ENCODE results near the gene ATP10A.

ATP10A gene

GRCh38 chr15:25864966-25865365 lies 1.8 kb upstream of the ATP10A start:
- TF ChIP-seq CTCF (IDR thresholded peaks at IDR 0.05; ENCODE audit: borderline replicate concordance, insufficient read depth, low read depth, low read length) = no peak
- no peak overlapping the region for H3K4me3 ChIP-seq (ENCODE audit: low read depth, low read length)

DNA sequence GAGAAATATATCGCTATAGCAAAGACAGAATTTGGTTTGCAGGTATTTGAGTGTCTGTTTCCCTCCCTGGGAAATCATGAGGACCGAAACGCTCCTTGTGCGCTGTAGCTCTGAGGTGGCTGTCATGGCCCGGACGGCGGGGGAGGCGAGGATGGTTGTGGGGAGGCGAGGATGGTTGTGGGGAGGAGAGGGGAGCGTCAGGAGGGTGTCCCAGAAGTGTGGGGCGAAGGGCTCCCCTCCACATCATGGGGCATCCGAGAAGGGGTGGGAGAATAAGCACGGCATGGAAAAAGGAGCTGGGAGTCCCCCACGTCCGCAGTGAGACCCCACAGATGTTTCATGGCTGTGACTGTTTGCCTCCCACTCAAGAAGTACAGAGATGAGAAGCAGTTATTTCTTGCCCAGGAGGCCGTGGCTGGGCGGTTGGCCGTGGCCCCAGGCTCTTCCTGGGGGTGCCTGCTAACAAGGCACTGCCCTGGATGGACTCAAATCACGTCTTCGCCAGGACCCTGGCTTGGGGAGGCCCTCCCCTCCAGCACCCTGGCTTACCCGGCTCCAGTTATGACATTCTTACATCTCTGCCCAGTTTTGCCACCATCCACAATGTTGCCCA lies 947 bp upstream of the ATP10A start:
- no peak for TF ChIP-seq CTCF (IDR thresholded peaks at IDR 0.05; ENCODE audit: borderline replicate concordance, insufficient read depth, low read depth, low read length)
- H3K4me3 ChIP-seq (ENCODE audit: low read depth, low read length) = no peak overlapping the region

DNA sequence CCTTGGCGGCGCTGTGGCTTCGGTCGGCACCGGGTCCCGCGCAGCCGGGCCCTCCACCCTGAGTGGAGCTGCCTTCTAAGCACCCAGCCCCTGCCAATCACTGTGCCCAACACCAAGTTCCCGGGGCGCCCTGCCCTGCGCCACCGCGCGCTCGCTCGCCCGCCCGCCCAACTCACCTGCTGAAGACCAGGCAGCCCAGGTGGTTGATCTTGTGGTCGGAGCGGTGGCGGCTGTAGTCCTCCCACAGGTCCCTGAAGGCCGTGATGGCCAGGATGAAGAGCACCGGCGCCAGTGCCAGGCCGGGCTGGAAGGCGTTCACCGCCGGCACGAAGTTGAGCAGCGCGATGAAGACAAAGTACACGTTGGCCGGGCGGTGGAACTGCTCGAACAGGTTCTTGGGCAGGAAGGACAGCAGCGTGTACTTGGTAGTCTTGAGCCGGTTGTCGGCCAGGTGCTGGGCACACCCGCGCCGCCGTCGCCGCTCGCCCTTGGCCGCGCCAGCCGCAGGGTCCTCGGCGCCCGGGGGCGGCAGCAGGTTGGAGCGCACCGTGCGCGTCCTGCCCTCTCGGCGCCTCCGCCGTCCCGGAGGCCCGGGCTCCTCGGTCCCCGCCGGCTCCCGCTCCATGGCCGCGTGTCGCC lies 536 bp downstream of the ATP10A start:
- no peak overlapping the region for H3K4me3 ChIP-seq (ENCODE audit: low read depth, low read length)
- TF ChIP-seq CTCF (IDR thresholded peaks at IDR 0.05; ENCODE audit: borderline replicate concordance, insufficient read depth, low read depth, low read length) = no peak

DNA sequence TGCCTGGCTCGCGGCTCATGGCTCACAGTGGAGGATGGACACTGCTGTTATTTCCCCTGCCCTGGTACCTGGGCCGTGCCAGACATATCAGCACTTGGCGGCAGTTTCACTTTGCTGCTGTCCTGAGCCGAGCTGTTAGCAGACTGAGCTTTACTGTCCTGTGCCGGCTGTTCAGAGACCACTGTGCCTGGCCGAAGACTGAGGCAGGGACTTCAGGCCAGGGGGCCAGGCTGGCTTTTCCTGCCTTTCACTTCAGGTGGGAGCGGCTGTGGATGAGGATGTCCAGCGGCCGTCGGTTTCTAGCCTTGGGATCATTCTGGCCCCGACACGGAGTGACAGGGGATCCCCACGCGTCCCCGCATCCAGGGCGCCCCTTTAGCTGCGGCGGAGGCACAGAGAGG lies 1.1 kb downstream of the ATP10A start:
- no peak overlapping the region for H3K4me3 ChIP-seq (ENCODE audit: low read depth, low read length)
- TF ChIP-seq CTCF (IDR thresholded peaks at IDR 0.05; ENCODE audit: borderline replicate concordance, insufficient read depth, low read depth, low read length) = no peak

DNA sequence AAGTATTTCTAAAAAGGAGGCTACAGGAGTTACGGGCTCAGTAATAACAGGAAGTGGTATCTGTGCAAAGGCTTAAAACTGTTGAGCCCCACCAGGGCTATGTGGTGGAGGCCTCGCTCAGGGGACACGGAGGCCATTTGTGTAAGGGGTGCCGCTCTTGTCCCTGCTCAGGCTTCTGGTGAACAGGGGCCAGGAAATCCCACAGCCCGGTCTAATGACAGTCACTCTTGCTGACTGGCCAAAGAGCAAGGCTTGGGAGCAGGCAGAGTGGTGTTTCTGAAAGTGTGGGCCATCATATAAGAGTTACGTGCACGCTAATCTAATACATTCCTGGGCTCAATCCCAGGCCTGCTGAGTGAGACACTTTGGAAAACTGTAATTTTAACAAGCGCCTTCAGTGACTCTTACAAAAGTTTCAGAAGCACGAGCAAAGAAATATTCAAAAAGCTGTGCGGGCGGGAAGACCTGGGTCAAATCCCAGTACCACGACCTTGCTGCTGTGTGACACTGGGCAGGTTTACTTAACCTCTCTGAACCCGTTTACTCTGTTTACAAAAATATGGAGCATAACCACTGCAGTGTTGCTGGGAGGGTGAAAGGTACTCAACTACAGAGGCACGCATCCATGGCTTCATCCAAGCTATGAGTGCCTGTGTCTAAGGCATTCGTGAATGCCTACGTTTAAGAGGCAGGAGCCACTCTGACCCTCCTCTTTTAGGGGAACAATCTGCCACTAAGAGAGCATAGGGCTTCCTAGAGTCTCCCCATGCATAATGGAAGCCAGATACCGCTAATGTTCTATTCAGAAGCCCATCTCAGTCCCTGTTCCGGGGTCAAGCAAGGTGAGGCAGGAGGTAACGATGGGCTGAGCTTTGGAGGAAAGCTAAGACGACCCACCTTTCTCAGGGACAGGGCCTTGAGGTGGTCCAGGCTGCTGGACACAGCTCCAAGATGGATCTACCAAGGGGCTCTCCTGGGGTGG lies 2.0 kb downstream of the ATP10A start:
- H3K4me3 ChIP-seq (ENCODE audit: low read depth, low read length) = no peak overlapping the region
- no peak for TF ChIP-seq CTCF (IDR thresholded peaks at IDR 0.05; ENCODE audit: borderline replicate concordance, insufficient read depth, low read depth, low read length)

- no peak overlapping the region for H3K4me3 ChIP-seq (ENCODE audit: low read depth, low read length)
Measured at GRCh38 chr15:25859838-25860645, 3.1 kb downstream of the ATP10A start.

More at GRCh38 chr15:25859838-25860645, 3.1 kb downstream of the ATP10A start:
- no peak for TF ChIP-seq CTCF (IDR thresholded peaks at IDR 0.05; ENCODE audit: borderline replicate concordance, insufficient read depth, low read depth, low read length)

Data from GM12875 (cell line).